Cardiac fibroblast (primary cell): Measurements from ENCODE around the gene RELB.

ENCODE experiments used
- DNase-seq, 2 donors: peaks; one replicate each; pipeline versions ENCODE4 v3.0.0 to v3.0.0-alpha.2; 2010; ENCODE audit warnings: low read depth in 2 of 2
- H3K4me3 ChIP-seq, 2 donors: replicated peaks in 1 of 2; 1 replicate in 1 of 2; 2 replicates in 1 of 2; pipeline ENCODE4 v1.5.1; 2011; ENCODE audit warnings: low read depth in 2 of 2, low read length in 2 of 2, mild to moderate bottlenecking in 2 of 2, moderate library complexity in 1 of 2
- CTCF ChIP-seq: IDR thresholded peaks from one replicate; pipeline ENCODE4 v1.5.1; 2011; ENCODE audit warnings: low read depth, mild to moderate bottlenecking, low read length, inconsistent platforms

The RELB gene

GRCh38 chr19:45009625-45010255, 8.5 kb downstream of the RELB start:
- TF ChIP-seq CTCF, result no peak
- H3K4me3 ChIP-seq, result no peak overlapping the region
- no peak for DNase-seq

- no peak for TF ChIP-seq CTCF
- DNase-seq, result no peak
Observed at GRCh38 chr19:45010306-45010705, 9.0 kb downstream of the RELB start.

GRCh38 chr19:45011959-45012358, 10.7 kb downstream of the RELB start:
- H3K4me3 ChIP-seq, result no peak overlapping the region
- no peak for TF ChIP-seq CTCF
- no peak for DNase-seq

More at GRCh38 chr19:45010306-45010705, 9.0 kb downstream of the RELB start:
- H3K4me3 ChIP-seq, result no peak overlapping the region

- DNase-seq, result peak; percentile 66 to 85
- H3K4me3 ChIP-seq, result no peak overlapping the region
- TF ChIP-seq CTCF, result peak; percentile 66
Observed at GRCh38 chr19:45016388-45017314, 15.4 kb downstream of the RELB start.

GRCh38 chr19:45019187-45019586, 17.9 kb downstream of the RELB start:
- no peak for DNase-seq
- no peak overlapping the region for H3K4me3 ChIP-seq
- no peak for TF ChIP-seq CTCF

GRCh38 chr19:45020071-45020470, 18.8 kb downstream of the RELB start:
- DNase-seq, result no peak
- no peak for TF ChIP-seq CTCF

More at GRCh38 chr19:45020071-45020470, 18.8 kb downstream of the RELB start:
- no peak overlapping the region for H3K4me3 ChIP-seq
